Activated CD4-positive, alpha-beta T cell treated with anti-CD3 and anti-CD28 coated beads for 4 hours (primary cell): Measurements from ENCODE around the gene MCCC2.
"Not testable (repeated sequence)": the region's sequence is repeated elsewhere in the genome, so short reads cannot be mapped to it uniquely, and the experiment has no call there.

Source experiments
- DNase-seq, 2 donors: peaks; one replicate each; pipeline ENCODE4 v3.0.0-alpha.2; 2020

The MCCC2 gene

DNA sequence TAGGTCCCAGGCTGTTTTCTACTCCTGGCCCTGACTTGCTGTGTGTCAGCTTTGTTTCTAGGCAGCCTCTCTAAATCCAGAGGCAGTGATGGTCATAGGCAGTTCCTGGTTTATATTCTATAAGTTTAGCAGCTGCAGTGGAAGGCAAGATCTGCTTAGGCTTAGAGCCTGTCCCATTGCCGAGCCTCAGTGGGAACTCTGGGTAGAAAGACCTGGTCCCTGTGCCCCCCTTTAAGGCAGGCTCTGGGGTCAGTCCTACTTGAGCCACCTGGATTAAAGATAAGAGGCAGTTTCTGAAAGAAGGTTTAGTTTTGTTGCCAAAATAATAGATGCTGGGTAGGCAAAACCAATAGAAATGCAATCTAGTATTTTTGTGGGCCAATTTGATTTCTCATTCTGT lies 13.6 kb downstream of the MCCC2 start:
- no peak for DNase-seq

DNA sequence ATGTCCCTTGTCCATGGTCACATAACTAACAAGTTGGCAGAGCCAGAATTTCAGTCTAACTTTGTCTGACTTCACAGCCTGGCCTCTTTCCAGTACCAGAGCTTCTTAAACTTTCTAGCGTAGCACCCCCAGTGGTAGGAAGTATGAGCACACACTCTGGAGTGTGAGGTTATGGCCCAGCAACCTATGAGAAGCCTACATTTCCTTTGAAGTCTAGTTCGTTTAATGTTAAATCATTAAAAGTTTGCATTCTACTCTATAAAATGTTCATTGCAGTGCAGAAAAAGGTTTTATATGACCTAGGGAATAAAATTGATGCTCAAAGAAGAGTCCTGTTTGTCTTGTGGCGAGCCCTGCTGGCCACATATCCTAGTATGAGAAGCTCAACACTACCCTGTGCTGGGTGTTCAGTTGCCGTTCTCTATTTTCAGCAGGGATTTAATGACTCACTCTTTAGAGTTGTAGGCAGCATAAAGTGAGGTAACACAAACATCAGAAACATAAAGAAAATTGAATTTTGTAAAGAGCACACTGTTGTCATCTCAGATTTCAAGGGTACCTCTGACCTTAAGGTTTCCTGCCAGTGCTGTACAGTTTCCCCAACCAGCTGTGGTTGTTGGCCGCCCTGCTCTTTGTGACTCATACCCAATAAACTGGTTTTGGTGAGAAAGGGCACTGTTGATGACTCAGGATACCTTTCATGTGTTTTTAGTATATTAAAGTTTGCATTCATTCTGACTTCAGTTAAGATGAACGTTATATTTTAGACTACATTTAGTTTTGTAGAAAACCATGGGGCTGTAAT lies 14.3 kb downstream of the MCCC2 start:
- peak; percentile 70 to 73 for DNase-seq

DNA sequence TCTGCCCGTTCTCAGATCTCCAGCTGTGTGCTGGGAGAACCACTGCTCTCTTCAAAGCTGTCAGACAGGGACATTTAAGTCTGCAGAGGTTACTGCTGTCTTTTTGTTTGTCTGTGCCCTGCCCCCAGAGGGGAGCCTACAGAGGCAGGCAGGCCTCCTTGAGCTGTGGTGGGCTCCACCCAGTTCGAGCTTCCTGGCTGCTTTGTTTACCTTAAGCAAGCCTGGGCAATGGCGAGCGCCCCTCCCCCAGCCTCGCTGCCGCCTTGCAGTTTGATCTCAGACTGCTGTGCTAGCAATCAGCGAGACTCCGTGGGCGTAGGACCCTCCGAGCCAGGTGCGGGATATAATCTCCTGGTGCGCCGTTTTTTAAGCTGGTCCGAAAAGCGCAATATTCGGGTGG lies 22.8 kb downstream of the MCCC2 start:
- DNase-seq, result not testable (repeated sequence)

DNA sequence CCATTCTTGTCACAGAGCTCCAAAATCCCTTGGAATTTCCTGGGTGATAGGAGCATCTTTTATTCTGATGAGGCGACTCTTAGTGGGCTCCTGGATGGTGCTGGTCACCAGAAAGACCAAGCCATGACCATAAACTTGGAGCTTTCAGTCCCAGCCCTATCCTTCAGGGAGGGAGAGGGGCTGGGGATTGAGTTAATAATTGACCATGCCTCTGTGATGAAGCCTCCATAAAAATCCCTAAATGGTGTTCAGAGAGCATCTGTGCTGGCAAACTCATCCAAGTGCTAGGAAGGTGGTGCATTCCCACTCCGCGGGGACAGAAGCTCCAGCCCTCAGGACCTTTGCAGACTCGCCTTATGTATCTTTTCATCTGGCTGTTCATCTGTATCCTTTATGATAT lies 28.7 kb downstream of the MCCC2 start:
- no peak for DNase-seq

DNA sequence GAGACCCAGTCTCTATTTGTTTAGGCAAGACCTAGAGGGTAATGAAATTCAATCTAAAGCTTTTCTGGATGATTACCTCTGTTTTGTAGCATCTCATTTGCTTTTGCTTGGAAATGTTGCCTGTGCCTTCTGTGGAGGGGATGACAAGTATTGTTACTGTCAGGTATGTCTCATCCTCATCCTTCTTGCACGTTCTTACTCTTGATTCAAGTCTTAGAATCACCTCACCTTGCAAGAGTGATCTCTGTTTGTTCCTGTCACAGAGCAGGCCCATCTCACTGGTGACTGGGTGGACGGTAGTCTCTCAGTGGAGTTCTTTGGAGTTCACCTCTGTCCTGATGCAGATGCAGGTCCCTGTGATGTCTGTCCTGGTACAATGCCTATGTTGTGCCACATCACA lies 33.5 kb downstream of the MCCC2 start:
- DNase-seq, result no peak

DNA sequence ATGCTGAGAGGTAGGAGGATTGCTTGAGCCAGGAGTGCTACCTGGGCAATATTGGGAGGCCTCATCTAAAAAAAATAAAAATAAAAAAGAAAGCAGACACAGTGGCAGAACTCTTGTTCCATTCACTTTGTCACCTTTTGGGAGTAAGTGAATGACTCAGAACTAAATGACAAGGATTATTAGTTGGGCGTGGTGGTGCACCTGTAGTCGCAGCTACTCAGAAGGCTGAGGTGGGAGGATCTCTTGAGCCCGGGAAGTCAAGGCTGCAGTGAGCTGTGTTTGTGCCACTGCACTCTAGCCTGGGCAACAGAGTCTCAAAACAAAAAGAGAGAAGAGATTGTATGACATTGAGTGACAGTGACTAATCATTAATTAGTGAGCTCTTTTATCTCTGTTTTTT lies 34.1 kb downstream of the MCCC2 start:
- DNase-seq, result no peak

DNA sequence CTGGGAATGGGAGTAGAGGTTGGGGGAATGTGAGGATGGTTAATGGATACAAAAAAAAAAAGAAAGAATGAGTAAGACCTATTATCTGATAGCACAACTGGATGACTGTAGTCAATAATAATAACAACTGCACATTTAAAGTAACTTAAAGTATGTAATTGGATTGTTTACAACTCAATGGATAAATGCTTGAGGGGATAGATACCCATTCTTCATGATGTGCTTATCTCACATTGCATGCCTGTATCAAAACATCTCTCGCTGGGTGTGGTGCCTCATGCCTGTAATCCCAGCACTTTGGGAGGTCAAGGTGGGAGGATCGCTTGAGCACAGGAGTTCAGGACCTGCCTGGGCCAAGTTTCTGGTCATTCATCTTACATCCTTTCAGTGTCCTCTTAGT lies 34.6 kb downstream of the MCCC2 start:
- no peak for DNase-seq

DNA sequence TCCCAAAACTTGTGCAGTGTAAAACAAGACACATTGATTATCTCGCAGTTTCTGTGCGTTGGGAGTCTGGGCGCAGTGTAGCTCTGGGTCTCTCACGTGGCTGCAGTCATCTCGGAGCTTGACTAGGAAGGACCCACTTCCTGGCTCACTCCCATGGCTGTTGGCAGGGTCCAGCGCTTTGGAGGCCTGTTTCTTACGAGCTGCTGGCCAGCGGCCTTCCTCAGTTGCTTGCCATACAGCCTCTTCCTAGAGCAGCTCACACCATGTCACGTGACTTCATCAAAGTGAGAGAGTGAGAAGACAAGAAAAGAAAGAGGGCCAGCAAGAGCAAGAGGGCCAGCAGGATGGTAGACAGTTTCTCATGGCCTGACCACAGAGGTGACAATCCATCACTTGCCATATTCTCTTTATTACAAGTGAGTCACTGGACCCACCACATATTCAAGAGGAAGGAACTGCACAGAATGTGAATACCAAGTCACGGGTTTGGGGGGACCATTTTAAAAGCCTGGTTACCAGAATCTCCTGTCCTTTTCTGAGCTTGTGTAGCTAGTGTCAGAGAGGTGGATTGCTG lies 36.2 kb downstream of the MCCC2 start:
- no peak for DNase-seq

DNA sequence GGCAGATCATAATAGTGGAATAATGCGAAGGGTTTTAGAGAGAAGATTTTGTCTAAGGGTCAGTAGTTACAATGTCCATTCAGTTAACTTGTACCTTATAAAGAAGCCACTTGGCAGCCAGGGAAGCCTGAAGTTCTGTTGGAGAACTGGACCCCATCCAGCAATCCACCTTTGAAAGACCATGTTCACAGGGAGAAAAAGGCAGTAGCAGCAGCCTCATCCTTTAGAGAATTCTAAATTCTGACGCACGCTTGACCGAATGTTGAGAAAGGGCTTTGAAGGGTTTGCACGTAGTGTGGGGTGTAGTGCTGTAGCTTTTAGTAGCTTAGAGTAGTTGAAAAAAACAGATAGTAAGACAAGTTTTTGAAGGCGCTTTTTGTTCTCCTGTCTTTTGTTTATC lies 42.8 kb downstream of the MCCC2 start:
- DNase-seq, result no peak

DNA sequence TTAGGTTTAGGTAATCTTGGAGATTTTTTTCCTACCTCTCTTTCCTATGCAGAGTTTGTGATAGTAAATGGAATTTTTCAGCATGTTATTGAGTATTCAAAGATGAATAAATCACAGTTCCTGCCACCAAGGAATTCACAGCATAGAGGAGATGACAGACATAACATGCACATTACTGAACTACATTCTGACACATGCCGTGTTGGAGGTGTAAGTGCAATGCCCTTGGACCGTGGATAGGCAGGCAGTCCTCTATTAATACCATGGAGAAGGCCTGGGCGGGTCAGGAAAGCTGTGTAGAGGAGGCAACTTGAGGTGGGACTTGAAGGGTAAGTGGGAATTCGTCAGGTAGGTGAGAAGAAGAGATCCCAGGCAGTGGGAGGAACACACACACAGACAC lies 43.9 kb downstream of the MCCC2 start:
- DNase-seq, result no peak

DNA sequence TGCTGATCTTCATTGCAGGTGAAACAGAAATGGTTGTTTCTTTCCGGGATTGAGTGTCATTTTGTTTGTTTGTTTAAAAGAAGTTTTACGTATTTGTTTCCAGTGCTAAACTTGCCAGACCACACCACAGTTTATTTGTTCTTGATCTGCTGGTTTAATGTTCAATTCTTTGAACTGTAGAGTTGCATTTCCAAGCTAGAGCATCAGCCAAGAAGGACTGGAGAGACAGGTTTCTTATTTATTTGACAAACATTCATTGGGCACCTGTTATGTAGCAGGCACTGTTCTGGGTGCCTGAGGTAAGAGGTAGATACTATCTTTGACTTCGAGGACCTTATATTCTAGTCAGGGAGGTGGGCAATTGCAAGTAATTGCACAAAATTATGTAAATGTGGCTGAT lies 45.0 kb downstream of the MCCC2 start:
- no peak for DNase-seq

DNA sequence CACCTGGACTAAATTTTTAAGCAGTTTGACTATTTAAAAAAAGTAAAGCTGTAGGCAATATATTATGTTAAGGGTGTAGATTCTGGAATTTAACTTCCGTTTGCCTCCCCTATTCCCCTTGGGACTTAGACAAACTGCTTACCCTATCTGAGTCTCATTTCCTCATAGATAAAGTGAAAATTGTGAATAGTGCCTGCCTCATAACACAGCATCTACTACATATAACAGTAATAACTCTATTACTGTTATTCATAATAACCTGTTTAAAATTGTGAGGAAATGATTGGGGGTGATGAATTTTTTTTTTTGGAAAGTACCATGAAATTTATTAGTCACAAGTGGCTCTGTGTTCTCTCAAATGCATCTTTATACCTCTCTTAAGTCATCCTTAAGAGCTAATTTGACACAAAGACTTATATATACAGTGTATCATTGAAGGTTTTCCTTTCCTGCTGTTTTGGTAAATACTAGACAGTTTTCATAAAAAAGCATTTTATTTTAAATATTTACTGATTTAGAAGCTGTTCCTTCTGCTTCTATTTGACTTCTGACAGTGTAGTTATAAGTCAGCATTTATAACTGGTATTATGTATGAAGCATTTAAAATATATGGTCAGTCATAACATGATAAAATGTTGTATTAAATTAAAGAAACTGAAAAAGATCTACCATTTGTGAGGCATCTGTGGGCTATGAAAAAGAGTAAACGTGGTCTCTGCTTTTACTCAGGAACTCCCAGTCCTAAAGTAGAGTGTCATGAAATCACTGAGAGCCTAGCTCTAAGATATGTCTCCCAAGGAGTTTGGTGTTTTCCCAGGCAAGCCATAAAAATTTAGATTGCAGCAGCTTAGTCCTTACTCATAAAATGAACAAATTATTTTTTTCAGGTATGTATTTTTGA lies 46.4 kb downstream of the MCCC2 start:
- DNase-seq, result no peak

DNA sequence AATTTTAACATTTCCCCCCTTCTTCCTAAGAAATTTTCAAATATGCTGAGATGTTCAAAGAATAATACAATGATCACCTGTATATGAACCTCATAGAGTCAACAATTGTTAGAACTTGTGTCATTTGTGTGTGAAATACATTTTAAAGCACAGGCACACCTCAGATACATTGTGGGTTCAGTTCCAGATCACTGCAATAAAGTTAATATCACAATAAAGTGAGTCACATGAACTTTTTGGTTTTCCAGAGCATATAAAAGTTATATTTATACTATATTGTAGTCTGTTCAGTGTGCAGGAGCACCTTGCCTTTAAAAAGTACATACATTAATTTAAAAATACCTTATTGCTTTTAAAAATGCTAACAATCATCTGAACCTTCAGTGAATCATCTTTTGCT lies 50.0 kb downstream of the MCCC2 start:
- DNase-seq, result no peak

DNA sequence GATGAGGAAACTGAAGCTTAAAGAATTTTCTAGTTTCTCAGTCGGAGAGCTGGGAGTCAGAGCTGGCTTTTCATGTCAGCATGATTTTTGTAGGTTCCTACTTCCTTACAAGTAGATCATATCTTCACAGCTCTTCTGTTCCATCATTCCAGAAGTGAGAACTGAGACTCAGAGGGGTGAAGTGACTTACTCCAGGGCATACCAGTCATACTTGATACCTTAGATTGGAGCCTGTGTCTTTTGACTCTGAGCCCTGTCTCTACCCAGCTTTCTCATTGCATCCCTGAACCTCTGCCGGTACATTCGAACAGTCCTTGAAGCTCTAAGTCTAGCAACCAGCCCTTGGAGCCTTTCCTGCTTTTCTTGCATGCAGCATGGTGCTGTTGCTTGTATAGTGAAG lies 53.3 kb downstream of the MCCC2 start:
- DNase-seq, result no peak

DNA sequence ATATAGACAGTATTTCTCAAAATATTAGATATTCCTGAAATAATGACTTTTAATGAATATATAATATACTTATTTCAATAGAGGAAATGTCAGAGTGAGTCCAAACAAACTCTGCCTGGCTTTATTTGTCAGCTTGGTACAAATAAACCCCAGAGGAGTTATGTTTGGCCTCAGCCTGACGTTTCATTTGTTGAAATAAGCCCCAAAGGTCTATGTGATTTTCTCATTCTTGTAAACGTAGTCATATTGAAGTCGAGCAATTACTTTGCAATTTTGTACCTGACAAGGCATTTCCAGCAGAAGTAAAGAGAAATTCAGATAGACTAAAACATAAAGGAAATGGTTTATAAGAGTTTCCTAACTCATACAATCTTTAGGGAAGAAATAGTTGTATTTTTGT lies 57.9 kb downstream of the MCCC2 start:
- DNase-seq, result no peak

DNA sequence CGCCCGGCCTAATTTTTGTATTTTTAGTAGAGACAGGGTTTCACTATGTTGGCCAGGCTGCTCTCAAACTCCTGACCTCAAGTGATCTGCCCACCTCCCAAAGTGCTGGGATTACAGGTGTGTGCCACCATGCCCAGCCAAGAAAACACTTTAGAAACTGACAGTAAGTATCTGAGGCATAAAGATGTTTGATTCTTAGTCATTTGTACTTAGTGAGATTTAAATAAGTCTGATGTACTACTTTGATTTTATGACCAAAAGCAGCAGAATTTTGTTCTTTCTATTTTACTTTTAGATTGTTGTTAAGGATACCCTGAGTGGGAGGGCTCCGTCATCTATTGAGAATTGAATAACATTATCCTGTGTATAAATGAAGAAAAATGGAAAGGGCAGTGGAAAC lies 63.8 kb downstream of the MCCC2 start:
- DNase-seq, result not testable (repeated sequence)

DNA sequence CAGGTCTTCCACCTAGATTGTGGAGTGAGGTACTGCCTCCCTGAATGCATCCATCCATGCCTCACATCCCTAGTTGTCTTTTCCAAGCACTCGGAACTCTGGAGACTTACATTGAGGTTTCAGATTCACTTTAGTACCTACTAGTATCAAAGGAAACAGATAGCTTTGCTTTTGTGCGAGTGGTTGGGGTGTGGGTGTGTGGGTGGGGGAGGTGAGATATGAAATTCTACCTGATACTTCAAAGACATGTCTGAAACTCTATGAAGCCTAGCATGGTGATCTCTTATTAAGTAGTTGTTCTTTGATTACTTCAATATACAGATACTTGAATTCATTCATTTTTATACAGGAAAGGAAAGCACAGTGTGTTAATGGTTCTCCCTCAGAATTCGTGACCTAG lies 64.4 kb downstream of the MCCC2 start:
- DNase-seq, result peak in 1 of 2 donors; percentile 26

DNA sequence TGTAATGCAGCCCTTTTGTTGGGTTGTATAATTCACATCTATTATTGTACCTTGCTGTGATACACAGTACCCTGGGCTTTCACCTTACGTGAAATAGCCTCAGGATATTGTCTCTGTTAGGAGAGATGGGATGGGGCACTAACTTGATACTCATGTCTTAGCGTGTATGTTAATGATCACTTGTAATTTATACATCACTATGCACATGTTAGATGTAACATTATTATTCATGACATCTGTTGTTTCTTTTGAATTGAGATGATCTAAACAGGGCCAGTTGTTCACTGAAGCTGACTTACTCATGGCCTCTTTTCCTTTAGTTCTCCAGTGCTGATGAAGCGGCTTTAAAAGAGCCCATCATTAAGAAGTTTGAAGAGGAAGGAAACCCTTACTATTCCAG lies 65.2 kb downstream of the MCCC2 start:
- DNase-seq, result no peak

DNA sequence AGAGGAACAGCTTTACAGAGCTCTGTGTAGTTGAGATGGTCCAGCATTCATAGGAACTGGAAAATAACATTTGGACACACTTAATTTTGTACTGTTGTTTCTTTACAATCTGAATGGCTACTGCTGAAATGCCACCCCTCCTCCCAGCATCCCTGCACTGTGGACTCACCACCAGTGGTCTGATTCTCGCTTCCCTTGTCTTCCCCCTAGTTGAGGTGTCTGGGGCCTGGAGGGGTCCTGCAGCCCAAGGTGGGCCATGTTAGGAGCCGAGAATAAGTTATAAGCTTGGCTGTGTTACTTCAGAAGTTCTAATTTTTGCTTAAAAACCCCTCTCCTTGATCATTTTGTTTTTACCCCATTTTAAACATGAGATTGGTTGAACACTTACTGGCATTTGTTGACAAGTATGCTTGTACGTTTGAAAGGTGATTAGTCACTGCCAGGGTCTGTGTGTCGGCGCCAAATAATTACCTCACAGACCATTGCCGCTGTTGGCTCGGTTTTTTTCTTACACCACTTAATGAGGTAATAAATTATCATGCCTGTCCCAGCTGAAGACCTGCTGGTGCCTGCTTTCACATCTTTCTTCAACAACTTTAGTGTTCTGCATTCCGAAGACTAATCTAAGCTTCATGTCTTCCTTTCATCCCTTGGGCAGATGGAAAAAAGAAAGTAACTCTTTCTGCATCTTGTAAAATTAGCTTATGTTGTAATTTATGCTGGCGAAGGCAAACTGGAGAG lies 65.8 kb downstream of the MCCC2 start:
- no peak for DNase-seq

DNA sequence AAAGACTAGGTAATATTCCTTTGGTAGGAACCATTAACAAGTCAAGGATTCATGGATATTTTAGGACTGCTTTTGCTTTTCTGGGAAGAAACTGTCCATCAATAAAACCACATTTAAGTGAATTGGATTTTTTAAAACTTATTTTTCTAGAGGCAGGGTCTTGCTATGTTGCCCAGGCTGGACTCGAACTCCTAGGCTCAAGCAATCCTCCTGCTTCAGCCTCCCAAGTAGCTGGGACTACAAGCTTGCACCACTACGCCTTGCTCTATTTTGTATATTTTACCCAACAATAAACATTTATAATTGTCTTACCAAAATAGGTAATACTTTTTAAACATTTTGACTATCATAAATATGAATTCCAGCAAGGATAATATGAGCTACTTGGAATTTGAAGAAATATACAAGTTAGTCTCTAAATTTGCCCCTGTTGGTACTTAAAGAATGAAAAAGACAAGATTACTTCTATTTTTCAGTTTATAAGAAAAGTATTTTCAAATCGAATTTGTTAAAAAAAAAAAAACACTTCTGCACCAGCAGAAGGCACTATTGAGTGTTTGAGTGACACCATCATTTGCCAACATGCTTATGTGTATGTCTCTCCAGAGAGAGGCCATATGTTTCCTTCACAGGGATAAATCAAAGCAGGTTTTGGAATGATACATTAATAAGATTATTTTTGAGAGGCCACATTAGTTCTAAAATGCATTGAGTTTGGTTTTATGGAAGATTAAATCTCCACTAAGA lies 71.9 kb downstream of the MCCC2 start:
- no peak for DNase-seq

DNA sequence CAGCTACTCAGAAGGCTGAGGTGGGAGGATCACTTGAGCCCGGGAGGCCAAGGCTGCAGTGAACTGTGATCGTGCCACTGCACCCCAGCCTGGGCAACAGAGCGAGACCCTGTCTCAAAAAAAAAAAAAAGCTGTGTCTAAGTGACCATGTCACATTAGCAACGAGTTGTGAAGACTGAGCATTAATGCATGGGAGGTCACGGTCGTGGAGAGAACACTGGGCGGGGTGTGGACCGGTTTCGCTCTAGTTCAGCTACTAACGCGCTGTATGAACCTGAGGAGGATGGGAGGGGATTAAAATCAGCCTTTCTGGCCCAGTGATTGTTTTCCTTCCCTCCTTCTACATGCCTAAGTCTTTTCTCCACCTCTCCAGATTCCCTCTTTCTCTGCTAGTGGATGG lies 75.2 kb downstream of the MCCC2 start:
- DNase-seq, result no peak

DNA sequence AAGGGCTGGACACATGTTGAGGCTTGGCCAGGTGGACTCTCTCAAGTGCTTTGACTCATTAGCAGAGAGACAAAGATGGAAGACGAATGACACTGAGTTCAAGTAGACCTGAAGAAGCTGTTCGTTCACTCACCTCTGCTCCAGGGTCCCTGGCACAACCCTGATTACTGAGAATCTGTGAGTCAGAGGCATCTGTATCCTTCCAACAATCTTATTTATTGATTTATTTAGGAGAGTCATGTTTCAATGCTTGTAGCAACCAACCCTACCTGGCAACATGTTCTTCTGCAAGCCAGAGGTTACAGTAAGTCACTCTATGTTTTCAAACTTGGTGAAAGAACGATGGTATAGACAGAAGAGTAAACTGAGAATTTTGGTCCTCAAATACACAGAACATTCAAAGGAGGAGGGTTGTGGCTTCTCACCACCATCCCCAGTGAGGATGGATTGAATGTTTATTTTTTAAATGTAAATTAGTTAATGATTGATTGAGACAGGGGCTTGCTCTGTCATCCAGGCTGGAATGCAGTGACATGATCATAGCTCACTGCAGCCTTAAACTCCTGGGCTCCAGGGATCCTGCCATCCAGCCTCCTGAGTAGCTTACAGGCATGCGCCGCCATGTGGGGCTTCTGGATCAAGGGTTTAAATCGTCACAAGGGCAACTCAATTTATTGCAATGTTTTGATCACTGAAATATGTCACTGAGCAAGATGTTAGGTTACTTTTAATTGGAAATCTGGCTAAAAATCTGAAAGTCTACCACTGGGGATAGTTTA lies 76.2 kb downstream of the MCCC2 start:
- DNase-seq, result no peak
